ENCODE measurements around the gene UBB. TPM values are rescaled to one million over a fixed set of nuclear protein-coding genes. Genes with fewer than 3 reads are reported as not detected.

Gene UBB
- total RNA-seq = 1,000 to 10,000 TPM in 1 of 4 donors, 100 to 1,000 TPM in 3; 535 to 1,039 (median 667) TPM

- intact Hi-C loops (cut with DNase I; ENCODE audit: low total_unique reads) = no loop called here
- TF ChIP-seq POLR2A (IDR thresholded peaks at IDR 0.05) (peak; percentile 94), CTCF (IDR thresholded peaks at IDR 0.05) (peak in 1 of 4 experiments; percentile 23)
Measured at GRCh38 chr17:16380640-16381495, at the start of gene UBB. Gene UBB, plus strand, starts transcription at chr17:16381091. Its CDS starts 817 bp downstream, at chr17:16381908.

GRCh38 chr17:16338391-16338790 lies 42.5 kb upstream of the UBB start:
- Histone ChIP-seq H3K36me3 (no peaks in the 10 kb centered on the region), H3K27ac (no peak overlapping the region), H3K27me3 (no peaks in the 10 kb centered on the region), H3K4me3 (no peak overlapping the region), H3K9me3 (no peaks in the 10 kb centered on the region), H3K4me1 (no peaks in the 10 kb centered on the region)
- intact Hi-C loops (cut with DNase I; ENCODE audit: low total_unique reads) = no loop called here
- TF ChIP-seq CTCF (IDR thresholded peaks at IDR 0.05) (no peak), POLR2A (IDR thresholded peaks at IDR 0.05) (no peak)
- no peak for DNase-seq

More at GRCh38 chr17:16380640-16381495, at the start of gene UBB:
- H3K4me3 ChIP-seq = peak within 1 kb of the TSS; percentile 56 to 69
- H3K36me3 ChIP-seq = no peaks in the 10 kb centered on the region
- H3K4me1 ChIP-seq = peaks cover 0 to 6% of the 10 kb centered on the region in 2 donors
- H3K27ac ChIP-seq = peak within 1 kb of the TSS; percentile 92 to 99
- H3K9me3 ChIP-seq = no peaks in the 10 kb centered on the region
- peak; percentile 95 to 96 for DNase-seq
- no peaks in the 10 kb centered on the region for H3K27me3 ChIP-seq

GRCh38 chr17:16339402-16339801 lies 41.5 kb upstream of the UBB start:
- DNase-seq = no peak
- H3K36me3 ChIP-seq = no peaks in the 10 kb centered on the region
- no peaks in the 10 kb centered on the region for H3K4me1 ChIP-seq
- no peak for TF ChIP-seq CTCF (IDR thresholded peaks at IDR 0.05)
- TF ChIP-seq POLR2A (IDR thresholded peaks at IDR 0.05) = no peak
- H3K9me3 ChIP-seq = no peaks in the 10 kb centered on the region
- intact Hi-C loops (cut with DNase I; ENCODE audit: low total_unique reads) = no loop called here
- no peak overlapping the region for H3K27ac ChIP-seq
- no peak overlapping the region for H3K4me3 ChIP-seq
- no peaks in the 10 kb centered on the region for H3K27me3 ChIP-seq

GRCh38 chr17:16339959-16340358 lies 40.9 kb upstream of the UBB start:
- H3K4me1 ChIP-seq = no peaks in the 10 kb centered on the region
- no peak overlapping the region for H3K4me3 ChIP-seq
- no peak for DNase-seq
- H3K27ac ChIP-seq = no peak overlapping the region
- no peaks in the 10 kb centered on the region for H3K27me3 ChIP-seq
- no peaks in the 10 kb centered on the region for H3K36me3 ChIP-seq
- intact Hi-C loops (cut with DNase I; ENCODE audit: low total_unique reads) = no loop called here
- no peak for TF ChIP-seq POLR2A (IDR thresholded peaks at IDR 0.05)
- TF ChIP-seq CTCF (IDR thresholded peaks at IDR 0.05) = no peak
- no peaks in the 10 kb centered on the region for H3K9me3 ChIP-seq

- intact Hi-C loops (cut with DNase I; ENCODE audit: low total_unique reads) = no loop called here
- Histone ChIP-seq H3K4me3 (no peak overlapping the region), H3K4me1 (no peaks in the 10 kb centered on the region), H3K27me3 (no peaks in the 10 kb centered on the region), H3K27ac (no peak overlapping the region), H3K36me3 (no peaks in the 10 kb centered on the region), H3K9me3 (no peaks in the 10 kb centered on the region)
- no peak for TF ChIP-seq POLR2A (IDR thresholded peaks at IDR 0.05)
- no peak for TF ChIP-seq CTCF (IDR thresholded peaks at IDR 0.05)
- DNase-seq = no peak
Measured at GRCh38 chr17:16342979-16343378, 37.9 kb upstream of the UBB start.
